Stimulated activated CD8-positive, alpha-beta memory T cell treated with anti-CD3 and anti-CD28 coated beads, Interleukin-7, amount 100 ng/mL, for 4 hours (primary cell): ENCODE data around the gene COQ9.
"Not testable (repeated sequence)": the region's sequence is repeated elsewhere in the genome, so short reads cannot be mapped to it uniquely, and the experiment has no call there.

Experiments used
- DNase-seq, 2 donors: peaks; one replicate each; pipeline ENCODE4 v3.0.0-alpha.2; 2020; ENCODE audit warnings: low read depth in 2 of 2

Gene COQ9

GRCh38 chr16:57427307-57427706 is 20.0 kb upstream of the COQ9 start:
- no peak for DNase-seq

DNA sequence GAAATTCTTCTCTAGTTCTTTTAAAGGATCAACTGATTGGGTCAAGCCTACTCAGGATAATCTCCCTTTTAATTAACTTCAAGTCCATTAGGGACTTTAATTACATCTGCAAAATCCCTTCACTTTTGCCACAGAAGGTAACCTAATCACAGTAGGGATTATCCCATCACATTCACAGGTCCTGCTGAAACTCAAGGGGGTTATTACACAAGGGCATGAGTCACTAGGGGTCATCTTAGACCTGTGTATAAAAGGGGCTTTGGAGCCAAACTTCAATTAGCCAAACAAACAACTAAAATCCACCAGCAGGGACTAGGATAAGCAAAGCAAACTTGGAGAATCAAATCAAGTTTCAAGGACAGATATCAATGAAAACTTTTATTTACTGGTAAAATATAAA is 19.5 kb upstream of the COQ9 start:
- DNase-seq, result no peak

DNA sequence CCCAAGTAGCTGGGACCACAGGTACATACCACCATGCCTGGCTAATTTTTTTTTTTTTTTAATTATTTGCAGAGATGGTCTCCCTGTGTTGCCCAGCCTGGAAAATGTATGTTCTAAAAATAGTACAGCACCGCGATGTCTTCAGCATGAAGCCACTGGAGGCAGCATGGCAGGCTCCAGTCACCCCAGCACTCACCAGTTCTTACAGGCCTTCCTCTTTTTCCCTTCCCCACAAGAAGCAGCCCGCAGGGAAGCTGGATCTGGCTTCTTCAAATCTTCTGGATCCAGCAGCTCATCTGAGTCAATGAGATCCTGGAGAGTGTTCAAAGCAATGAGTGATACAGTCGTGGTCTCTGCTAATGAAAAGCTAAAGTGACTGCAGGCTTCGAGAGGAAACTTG is 16.3 kb upstream of the COQ9 start:
- DNase-seq, result no peak

DNA sequence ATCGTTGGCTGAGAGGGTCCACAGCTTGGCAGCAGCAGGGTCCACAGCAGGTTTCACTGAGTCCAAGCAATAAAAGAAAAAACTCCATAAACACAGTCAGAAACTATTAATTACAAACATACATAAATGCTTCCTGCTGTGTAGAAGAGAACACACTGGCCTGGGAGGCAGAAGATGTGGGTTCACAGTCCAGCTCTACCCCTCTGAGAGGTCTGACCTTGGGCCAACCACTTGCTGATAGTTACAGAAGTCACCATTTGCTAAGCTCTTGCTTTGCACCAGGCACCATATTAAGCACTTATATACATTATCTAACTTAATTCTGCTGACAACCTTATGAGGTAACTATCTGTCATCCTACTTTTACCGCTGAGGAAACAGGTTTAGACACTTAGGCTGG is 14.8 kb upstream of the COQ9 start:
- DNase-seq, result no peak

GRCh38 chr16:57432989-57433388 is 14.3 kb upstream of the COQ9 start:
- no peak for DNase-seq

GRCh38 chr16:57434003-57434402 is 13.3 kb upstream of the COQ9 start:
- DNase-seq, result no peak

DNA sequence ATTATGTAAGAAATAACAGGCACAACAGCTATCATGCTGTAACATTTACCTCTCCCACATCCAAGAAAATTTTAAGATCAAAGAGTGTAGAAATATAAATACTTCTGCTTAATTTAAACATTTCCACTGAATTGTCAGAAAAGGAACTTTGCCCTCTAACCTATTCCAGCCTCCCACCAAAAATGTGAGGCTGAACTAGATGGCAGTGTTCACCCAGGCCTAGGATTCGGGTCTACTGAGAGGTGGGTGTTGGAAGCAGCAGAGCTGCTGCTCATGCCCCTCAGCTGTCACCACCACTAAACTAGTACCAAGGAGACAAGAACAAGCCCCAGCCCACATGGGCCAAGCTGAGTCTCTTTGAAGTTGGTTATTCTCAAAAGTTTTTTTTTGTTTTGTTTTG is 11.4 kb upstream of the COQ9 start:
- no peak for DNase-seq

- not testable (repeated sequence) for DNase-seq
Measured at GRCh38 chr16:57439947-57440346, 7.3 kb upstream of the COQ9 start.

DNA sequence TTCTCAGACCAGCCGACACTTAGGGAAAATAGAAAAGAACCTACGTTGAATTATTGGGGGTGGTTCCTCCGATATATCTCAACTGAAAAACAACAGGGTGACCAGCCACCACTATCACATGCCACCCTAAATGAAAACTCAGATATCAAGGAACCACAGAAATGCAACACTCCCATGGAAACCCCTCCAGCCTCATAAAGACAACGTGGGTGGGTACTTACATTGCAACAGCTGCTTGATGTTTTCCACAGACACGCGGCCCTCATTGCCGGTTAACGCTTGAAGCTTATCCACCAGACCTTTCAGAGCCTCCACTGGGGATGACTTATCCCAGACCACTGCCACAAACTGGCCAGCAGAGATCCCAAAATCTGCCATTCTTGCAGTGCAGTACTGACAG is 6.7 kb upstream of the COQ9 start:
- DNase-seq, result not testable (repeated sequence)

DNA sequence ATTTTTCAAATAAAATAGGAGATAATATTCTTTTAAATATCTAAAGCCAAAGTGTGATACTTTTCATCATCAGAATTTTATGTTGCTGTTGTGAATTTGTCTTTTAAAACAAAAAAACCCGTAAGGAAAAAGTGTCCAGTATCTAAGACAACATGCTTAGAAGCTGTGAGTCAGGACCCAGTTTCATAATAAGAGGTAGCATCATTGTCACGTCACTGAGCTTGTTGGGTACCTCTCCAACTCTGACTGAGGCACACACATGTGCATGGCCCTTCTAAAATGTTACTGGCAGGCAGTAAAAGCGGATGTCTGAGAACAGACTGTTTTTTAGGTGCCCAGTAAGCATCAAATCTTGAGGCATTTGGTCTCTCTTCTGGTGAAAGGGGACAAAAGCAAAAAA is 2.6 kb upstream of the COQ9 start:
- DNase-seq, result no peak

GRCh38 chr16:57445510-57445909 is 1.8 kb upstream of the COQ9 start:
- no peak for DNase-seq

- peak in 1 of 2 donors; percentile 1 for DNase-seq
Measured at GRCh38 chr16:57446531-57447185, 621 bp upstream of the COQ9 start.

DNA sequence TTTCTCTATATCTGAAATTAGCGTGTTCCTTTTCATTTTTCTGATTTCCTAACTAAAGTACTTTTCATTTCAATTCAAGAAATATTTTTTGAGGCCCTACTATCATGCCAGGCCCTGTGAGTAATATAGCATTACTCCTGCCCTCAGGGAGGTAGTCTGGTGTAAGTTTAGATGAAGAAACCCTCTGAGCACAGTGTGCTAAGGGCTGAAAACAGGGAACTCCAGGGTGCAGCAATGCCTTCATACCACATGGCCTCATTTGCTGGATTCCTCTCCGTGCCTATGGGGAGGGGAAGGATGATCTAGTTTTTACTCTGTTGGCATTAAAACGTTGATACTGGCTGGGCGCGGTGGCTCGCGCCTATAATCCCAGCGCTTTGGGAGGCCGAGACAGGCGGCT is 4.7 kb downstream of the COQ9 start:
- DNase-seq, result no peak

DNA sequence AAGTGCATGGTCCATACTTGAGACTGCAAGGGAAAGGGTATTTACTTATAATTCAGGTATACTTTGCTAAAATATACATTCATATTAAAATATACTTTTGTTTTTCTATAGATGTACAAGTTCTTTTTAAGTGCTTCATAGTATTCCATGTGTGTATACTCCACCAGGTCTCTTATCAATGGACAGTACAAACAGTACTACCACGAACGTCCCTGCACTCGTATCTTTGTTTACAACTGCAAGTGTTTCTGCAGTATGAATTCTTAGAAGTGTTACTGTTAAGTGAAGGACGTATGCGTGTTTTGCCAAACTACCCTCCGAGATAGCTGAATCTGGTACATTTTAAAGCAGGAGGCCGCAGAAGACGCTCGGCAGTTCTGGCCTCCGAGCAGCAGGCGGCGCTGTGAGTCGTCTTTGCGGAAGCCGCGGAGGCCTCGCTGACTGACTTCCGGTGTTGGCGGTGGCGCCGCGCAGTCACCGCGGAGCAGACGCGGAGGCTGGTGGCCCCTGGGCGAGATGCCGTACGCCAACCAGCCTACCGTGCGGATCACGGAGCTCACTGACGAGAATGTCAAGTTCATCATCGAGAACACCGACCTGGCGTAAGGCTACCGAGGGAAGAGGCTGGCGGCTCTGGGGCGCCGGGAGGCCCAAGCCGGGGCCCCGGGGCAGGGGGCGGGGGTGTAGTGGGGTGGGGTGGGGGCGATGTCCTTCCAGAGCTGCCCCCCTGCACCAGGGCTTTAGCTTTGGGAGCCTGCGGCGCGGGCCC is 15.1 kb downstream of the COQ9 start, which contains the start of gene POLR2C:
TSS of gene POLR2C (plus strand) at position 471 of the 769 bp plus-strand sequence. CDS start at position 517, 46 bp downstream.
- DNase-seq, result peak; percentile 78 to 86

DNA sequence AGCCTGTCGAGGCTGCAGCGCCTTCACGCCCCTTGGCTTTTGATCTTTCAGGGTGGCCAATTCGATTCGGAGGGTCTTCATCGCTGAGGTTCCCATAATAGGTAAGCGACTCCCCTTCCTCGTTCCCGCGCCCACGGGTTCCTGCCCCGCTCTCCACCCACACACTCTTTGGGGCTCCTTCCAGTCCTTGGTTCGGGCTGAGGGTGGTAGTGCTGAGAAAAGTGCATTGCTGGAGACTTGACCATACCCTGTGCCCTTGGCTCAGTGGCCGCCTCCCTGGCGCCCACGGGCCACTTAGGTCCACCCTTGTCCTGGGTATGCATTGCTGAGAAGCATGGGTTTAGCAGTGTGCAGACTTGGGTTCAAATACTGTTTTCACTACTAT is 15.7 kb downstream of the COQ9 start:
- DNase-seq, result no peak

- no peak for DNase-seq
Measured at GRCh38 chr16:57464523-57464922, 17.2 kb downstream of the COQ9 start.

DNA sequence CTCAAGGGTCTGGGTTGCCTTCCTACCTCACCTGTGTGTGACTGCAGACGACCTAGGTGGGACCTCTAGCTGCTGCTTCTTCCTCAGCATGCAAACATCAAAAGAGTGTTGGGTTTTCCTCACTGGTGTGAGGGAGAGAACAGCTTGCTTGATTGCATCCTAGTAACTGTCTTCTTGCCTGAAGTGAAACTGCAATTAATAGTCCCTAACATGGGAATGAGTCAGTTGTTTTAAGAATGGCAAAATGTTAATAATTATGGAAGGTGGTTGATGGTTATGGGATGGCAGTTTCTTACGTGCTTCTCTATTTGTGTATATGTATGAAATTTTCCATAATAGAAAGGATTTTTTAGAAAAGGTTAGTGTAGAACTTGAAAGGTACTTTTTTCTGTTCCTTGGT is 21.1 kb downstream of the COQ9 start:
- DNase-seq, result no peak

DNA sequence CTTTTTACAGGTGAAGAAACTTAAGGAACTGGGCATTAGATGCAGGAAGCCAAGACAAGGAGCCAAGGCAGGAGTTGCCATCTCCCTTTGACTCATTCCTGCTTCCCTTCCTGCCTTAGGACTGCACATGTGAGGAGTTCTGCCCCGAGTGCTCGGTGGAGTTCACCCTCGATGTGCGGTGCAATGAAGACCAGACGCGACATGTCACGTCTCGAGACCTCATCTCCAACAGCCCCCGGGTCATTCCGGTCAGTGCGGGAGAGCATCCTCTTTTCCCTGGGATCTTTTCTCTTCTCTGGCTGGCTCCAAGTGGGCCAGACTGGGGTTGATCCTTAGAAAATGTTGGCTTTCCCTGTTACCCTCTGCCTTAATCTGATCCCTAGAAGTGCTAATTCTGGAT is 21.8 kb downstream of the COQ9 start:
- no peak for DNase-seq

- no peak for DNase-seq
Measured at GRCh38 chr16:57469917-57470470, 22.7 kb downstream of the COQ9 start.

DNA sequence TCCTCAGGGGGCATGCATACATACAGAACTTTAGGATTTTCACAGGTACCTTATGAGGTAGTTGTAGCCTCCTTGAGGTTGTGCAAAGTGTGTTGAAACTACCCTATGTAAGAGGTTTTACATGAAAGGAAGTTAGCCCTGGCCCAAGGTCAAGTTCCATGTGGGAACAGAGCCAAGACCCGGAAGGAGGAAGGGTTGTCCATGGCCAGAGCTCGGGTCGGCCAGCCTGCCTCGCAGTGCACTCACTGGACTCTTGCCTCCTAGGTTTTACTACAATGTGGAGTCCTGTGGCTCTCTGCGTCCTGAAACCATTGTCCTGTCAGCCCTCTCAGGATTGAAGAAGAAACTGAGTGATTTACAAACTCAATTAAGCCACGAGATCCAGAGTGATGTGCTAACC is 23.4 kb downstream of the COQ9 start:
- no peak for DNase-seq

DNA sequence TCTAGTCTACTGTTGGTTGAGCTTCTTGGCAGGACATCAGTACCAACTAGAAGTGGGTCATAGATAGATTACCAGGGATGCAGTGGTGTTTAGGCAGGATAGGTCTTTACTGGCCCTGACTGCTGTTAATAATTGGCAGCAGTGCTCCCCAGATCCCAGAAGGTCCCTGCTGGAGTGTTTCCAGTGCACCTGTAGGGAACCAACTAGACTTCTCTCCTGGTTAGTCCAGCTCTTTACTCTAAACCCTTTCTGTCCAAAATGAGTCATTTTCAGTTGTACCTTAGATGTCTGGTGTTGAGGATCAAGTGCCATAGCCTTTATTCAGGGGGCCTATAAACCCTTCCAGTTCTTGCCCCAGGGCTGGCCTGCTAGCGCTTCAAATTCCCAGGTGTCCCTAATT is 23.9 kb downstream of the COQ9 start:
- no peak for DNase-seq

- DNase-seq, result no peak
Measured at GRCh38 chr16:57471852-57472664, 24.8 kb downstream of the COQ9 start.
